HG03342 (cell line): Measurements from ENCODE around the gene ATP5MC2.
"Not testable (repeated sequence)": the region's sequence is repeated elsewhere in the genome, so short reads cannot be mapped to it uniquely, and the experiment has no call there.

Source experiments
- ATAC-seq: cut with Tn5 transposase; IDR thresholded peaks from one replicate; pipeline ENCODE4 v1.9.1; 2021; ENCODE audit warnings: mild to moderate bottlenecking, moderate library complexity; ENCODE audit not compliant: unreplicated experiment

Gene ATP5MC2

GRCh38 chr12:53695152-53696145 lies 19.6 kb upstream of the ATP5MC2 start:
- no peak for ATAC-seq

DNA sequence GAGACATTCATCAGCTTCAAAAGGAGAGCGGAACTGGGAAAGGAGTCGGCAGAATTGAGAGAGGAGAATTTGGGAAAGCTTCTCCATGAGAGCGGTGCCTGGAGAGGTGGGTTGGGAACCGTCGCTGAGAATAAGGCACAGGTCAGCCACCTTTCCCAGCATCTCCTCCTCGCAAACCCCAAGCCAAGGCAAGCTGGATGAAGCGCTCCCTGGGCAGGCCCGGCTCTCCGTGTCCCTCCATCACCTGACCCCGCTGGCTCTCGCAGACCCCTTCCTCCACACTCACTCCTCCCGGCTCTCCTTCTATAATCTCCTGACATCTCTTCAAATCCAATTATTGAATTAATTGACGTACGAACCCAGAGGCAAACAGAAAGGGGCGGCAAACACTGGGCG lies 18.9 kb upstream of the ATP5MC2 start:
- no peak for ATAC-seq

- ATAC-seq = no peak
Measured at GRCh38 chr12:53688134-53688533, 12.3 kb upstream of the ATP5MC2 start.

DNA sequence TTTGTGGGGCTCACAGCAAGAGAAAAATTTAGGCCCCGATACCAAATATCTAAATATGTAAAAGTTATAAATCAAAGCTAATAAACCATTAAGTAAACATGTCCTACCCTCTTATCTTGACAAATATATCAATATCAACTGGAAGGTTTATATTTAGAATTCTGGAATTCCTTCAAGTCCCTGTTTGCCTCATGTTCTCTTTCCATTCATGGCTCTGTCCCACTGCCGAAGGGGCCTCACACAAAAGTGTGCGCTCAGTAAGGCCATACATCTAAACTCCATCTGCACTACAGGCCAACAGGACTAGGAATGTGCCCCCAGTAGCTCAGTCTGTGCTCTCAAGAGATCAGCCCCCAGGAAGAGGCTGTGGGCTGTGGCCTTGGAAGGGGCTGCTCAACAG lies 10.6 kb upstream of the ATP5MC2 start:
- ATAC-seq = no peak

GRCh38 chr12:53684654-53685220 lies 8.9 kb upstream of the ATP5MC2 start:
- ATAC-seq = no peak

GRCh38 chr12:53683983-53684382 lies 8.1 kb upstream of the ATP5MC2 start:
- no peak for ATAC-seq

GRCh38 chr12:53683494-53683893 lies 7.6 kb upstream of the ATP5MC2 start:
- ATAC-seq = no peak

- ATAC-seq = not testable (repeated sequence)
Measured at GRCh38 chr12:53680061-53680460, 4.2 kb upstream of the ATP5MC2 start.

GRCh38 chr12:53677800-53678148 lies 1.9 kb upstream of the ATP5MC2 start:
- no peak for ATAC-seq

GRCh38 chr12:53677016-53677799 lies 1.3 kb upstream of the ATP5MC2 start:
- no peak for ATAC-seq

DNA sequence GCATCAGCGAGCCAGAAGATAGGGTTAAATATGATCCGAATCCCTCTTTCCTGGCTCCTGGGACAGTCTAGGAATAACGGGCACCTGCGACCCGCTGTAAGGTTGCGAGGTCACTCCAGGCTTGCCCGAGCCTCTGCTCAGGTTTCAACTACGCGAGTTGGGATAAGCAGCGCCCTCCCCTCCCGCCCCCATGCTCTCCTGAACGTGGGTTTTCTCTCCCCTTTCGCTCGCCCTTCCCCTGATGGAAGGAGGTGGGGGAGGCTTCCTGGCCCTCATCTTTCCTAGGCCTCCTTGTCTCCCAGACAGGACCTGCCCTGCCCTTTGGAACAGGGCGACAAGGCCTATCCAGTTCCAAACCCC lies 753 bp upstream of the ATP5MC2 start:
- ATAC-seq = no peak

- no peak for ATAC-seq
Measured at GRCh38 chr12:53674977-53675700, 744 bp downstream of the ATP5MC2 start.

DNA sequence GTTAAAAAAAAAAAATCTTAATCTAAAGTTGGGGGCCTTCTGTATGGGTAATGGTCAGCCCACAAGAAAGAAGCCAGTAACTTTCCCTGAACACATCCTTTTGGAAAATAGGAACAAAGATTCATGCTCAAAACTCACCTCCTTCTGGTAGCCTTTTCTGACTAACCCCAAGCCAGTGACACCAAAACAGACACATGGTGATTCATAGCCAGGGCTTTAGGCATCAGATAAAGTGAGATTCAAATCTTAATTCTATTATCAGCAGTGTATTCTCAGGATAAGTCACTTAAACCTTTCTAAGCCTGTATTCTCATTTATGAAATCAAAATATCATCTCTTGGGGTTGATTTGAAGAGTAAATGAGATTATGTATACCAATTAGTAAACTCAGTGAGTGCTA lies 4.9 kb downstream of the ATP5MC2 start:
- ATAC-seq = no peak

GRCh38 chr12:53670308-53670707 lies 5.6 kb downstream of the ATP5MC2 start:
- ATAC-seq = no peak

DNA sequence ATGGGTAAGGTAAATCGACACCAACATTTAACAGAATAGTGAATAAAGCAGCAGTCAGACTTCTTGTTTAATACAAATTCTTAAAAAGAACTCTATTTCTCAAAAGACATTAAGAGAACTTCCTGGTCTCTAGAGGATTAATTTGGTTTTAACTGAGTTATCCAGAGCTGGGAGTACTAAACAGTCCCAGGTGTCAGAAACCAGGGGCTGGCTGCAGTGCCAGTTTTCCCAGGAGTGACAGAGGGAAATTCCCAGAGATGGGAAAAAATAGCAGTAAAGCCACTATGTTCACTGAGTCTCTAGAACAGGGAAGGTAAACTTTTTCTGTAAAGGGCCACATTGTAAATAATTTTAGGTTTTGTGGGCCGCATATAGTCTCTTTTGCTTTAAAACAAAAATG lies 8.8 kb downstream of the ATP5MC2 start:
- no peak for ATAC-seq

GRCh38 chr12:53664936-53665335 lies 10.9 kb downstream of the ATP5MC2 start:
- no peak for ATAC-seq

DNA sequence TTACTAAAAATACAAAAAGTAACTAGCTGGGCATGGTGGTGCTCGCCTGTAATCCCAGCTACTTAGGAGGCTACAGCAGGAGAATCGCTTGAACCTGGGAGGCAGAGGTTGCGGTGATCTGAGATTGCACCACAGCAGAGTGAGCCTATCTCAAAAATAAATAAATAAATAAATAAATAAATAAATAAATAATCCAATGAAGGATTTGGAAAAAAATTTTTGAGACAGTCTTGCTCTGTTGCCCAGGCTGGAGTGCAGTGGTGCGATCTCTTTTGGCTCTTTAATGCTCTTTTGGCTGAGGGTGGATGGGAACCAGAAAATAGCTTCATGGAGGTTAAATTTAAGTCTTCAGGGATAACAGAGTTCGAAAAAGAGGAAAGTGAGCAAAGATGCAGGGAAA lies 11.7 kb downstream of the ATP5MC2 start:
- no peak for ATAC-seq

GRCh38 chr12:53660041-53660440 lies 15.8 kb downstream of the ATP5MC2 start:
- ATAC-seq = peak; percentile 8

GRCh38 chr12:53659571-53659981 lies 16.3 kb downstream of the ATP5MC2 start:
- peak; percentile 51 for ATAC-seq

GRCh38 chr12:53659011-53659551 lies 16.8 kb downstream of the ATP5MC2 start:
- ATAC-seq = no peak

GRCh38 chr12:53657041-53657440 lies 18.8 kb downstream of the ATP5MC2 start:
- ATAC-seq = no peak
